Esophagus mucosa (tissue), 1 donor: ENCODE data around the gene PSMF1. TPM values are rescaled to one million over a fixed set of nuclear protein-coding genes. Genes with fewer than 3 reads are reported as not detected.
"Not testable (repeated sequence)": the region's sequence is repeated elsewhere in the genome, so short reads cannot be mapped to it uniquely, and the experiment has no call there.

Source experiments
- ATAC-seq: fragments of 200-7000 bp; cut with Tn5 transposase; one replicate; pipeline ENCODE4 v1.9.1; 2020
- total RNA-seq: library from RNA; stranded (reverse); gene quantifications from one replicate; pipeline ENCODE4 v1.2.4, GENCODE V29; 2023
- donor health status: DM: yes; HTN: yes; CAD: no.

Gene PSMF1
- total RNA-seq, 1 donor from 2014 or later, result 98.5 TPM

DNA sequence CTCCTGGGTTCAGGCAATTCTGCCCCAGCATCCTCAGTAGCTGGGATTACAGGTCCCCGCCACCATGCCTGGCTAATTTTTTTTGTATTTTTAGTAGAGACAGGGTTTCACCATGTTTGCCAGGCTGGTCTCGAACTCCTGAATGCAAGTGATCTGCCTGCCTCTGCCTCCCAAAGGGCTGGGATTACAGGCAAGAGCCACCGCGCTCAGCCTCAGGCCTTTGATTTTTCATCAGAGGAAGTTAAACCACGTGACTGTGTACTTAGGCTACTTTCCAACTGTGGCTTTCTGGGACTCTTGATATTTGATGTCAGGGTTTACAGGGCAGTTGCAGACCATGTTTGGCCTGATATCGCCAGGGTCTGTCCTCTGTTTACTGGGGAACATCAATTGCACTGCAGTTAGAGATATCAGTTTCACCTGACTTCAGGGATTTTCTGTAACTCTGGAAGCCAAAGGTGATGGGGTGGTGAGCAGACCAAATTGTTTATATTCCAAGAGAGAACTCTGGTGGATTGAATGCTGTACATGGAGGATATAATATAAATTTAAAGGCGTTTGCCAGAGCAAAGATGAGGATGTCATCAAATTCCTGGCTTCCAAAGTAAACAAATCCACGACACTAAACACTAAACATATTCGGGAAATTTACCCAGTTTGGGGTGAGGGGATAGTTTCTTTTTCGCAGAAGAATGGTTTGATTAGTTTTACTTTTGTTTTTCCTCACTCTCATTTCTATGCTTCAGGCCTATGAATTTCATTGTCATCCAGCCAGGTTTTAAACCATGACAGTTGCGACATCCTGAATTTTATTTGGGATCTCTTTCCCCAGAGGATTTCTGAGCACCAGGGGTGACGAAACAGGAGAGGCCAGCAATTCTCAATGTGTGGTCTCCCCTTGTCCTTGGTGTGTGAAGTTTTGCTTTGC is 4.2 kb downstream of the PSMF1 start:
- no peak for ATAC-seq

DNA sequence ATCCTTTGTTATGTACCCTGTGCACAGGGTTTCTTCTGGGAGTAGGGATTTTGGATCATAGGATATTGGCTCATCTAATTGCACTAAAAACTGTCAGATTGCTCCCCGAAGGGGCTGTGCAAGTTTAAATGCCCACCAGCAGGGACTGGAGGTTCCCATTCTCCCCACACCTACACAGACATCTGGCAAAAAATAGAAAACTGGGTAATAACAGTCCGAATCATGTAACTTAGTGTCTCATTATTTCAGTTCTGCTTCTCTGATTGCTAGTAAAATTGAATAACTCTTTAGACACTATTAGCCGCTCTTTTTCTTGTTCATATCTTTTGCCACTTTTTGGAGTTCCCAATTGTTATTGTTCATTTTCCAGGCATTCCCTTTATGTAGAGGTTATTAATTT is 5.3 kb downstream of the PSMF1 start:
- no peak for ATAC-seq

DNA sequence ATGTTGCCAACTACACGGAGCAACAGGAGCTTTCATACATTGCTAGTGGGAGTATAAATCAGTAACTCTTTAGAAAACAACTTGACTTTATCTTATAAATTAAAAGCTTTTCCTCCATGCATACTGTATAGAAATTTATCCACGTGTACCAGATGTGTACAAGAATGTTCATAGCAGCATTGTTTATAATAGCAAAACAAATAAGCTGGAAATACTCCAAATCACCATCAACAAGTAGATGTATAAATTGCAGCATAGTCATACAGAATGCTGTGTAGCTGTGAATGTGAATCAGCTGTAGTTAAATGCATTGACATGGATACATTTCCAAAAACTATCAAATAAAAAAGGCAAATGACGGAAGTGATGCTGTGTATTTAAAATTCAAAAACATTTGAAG is 6.0 kb downstream of the PSMF1 start:
- no peak for ATAC-seq

DNA sequence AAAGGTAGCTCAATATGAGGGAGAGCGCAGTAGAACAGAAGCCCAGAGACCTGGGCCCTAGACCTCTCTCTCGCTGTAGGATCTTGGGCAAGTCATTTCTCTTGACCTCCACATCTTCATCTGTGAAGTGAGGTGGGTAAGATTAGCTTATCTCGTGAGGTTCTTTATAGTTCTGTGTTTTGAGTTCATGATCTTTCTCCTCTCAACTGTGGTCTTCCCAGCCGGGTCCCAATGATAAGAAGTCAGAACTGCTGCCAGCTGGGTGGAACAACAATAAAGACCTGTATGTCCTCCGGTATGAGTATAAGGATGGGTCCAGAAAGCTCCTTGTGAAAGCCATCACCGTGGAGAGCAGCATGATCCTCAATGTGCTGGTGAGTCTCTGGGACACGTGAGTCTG is 6.9 kb downstream of the PSMF1 start:
- ATAC-seq, result no peak

DNA sequence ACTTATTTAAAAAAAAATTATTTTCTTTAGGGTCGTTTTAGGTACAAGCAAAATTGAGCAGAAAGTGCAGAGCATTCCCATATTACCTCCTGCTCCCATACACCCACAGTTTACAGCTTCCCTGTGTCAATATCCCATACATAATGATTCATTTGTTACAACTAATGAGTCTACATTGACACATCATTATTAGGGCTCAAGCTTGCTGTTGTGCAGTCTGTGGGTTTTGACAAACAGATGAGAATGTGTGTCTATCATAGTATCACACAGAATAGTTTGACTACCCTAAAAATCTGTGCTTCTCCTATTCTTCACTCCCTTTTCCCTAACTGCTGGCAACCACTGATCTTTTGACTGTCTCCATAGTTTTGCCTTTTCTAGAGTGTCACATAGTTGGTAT is 9.4 kb downstream of the PSMF1 start:
- no peak for ATAC-seq

DNA sequence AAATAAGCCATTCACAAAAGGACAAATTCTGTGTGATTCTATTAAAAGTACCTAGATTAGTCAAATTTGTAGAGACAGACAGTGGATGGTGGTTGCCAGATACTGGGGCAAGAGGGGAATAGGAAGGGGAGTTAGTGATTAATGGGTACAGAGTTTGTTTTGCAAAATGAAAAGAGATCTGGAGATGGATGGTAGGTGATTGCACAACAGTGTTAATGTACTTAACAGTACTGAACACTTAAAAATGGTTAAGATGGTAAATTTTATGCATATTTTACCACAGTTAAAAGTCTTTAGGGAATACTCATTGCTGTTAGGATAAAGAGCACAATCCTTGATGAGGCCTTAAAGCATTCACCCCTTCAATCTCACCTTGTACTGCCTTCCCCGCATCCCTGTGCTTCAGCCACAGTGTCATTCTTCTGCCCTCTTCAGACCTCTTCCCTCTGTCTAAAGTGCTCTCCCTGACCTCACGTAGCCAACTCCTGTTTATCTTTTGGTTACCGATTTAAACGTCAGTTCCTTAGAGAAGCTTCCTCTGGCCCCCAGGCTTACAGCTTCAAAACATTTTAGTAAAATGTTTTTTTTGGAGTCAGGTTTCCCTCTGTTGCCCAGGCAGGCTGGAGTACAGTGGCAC is 11.8 kb downstream of the PSMF1 start:
- ATAC-seq, result no peak

DNA sequence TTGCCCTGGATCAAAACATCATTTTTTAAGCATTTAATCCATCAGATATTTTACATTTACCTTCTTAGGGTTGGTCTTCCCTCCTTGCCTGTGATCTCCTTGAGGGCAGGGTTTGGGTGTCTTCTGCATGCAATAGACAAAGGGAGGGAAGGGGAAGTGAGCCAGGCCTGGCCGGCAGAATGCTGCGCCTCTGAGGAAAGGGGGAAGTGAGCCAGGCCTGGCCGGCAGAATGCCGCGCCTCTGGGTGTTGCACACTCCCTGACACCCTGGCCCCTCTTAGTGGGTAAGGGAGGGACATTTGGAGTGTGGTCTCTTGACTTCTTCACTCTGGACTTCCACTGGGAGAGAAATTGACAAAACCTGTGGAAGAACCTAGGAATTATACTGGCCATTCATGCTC is 12.4 kb downstream of the PSMF1 start:
- ATAC-seq, result no peak

DNA sequence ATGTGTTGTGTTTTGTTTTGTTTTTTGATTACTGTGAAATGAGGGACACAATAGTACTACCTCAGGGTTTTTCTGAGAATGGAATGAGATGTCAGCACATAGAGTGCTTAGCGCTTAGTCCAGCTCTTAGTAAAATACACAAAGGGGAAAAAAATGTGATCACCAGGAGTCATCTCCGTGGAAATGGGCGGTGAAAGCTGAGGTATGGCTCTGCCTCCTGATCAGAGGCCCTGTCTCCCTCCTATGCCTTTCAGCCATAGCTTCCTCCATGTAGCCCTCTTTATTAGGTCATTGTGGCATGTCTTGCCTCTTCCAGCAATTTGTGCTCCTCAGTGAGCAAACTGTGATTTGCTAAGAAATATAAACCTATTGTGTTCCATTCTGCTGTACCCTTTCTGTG is 13.0 kb downstream of the PSMF1 start:
- ATAC-seq, result no peak

DNA sequence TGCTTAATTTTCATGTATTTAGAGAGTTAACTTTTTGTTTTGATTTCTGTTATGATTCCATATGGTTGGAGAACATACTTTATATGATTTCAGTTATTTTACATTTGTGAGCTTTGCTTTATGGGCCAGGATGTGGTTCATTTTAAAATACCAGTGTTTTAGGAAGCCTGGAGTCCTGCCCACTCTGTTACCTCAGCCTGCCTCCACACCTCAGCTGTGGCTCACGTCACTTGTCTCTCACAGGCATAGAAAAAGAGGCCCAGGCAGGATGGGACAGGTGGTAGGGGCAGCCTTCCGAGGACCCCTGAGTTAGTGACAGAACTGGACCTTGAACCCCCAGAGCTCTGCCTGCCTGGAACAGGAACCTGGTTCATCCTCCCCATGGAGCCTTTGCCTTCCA is 16.0 kb downstream of the PSMF1 start:
- ATAC-seq, result no peak

DNA sequence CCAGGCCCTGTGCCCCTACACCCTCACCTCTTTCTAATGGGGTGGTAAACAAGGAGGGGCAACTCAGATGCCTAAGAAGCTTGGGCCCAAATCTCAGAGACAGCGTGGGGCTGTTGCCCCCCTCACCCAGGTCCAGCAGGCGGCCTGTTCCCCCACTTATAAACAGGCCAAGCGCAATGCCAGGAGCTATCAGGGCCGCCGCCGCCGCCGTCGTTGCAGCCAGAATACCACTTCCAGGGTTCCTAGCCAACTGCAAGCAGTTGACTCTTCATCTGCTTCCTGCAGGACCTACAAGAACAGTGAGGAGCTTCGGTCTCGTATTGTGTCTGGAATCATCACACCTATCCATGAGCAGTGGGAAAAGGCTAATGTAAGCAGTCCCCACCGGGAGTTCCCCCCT is 16.4 kb downstream of the PSMF1 start:
- ATAC-seq, result no peak

DNA sequence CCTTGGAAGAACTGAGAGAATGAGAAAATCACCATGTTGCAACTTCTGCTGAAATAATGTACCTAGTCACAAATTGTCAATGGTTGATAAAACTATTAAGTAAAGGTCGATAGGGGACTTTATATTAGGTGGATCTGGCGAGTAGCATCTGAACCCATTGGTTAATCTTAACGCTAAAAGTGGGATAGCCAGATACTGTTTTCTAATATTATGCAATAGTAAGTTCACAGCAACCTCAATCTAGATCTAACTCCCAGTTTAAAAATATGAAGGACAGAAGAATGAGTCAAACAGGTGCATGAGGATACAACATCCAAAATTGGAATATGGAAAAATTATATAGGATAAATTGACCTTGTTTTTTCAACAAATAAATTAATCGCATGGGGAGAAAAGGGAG is 18.8 kb downstream of the PSMF1 start:
- ATAC-seq, result no peak

DNA sequence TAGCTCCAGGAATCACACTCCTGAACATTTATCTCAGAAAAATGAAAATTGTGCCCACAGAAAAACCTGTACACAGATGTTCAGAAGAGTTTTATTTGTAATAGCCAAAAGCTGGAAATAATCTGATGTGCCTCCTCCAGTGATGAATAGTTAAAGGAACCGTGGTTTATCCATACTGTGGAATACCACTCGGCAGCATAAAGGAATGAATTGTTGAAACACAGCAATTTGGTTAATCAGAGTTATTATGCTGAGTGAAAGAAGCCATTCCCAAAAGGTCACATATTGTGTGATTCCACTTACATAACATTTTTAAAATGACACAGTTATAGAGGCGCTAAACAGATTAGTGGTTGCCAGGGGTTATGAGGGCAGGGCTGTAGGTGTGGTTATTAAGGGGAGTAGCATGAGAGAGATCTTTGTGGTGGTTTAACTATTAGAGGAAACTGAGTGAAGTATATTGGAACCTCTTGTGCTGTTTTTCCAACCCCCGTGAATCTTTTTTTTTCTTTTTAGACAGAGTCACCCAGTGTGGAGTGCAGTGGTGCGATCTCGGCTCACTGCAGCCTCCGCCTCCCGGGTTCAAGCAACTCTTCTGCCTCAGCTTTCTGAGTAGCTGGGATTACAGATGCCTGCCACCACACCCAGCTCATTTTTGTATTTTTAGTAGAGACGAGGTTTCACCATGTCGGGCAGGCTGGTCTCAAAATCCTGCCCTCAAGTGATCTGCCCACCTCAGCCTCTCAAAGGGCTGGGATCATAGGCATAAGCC is 26.2 kb downstream of the PSMF1 start:
- peak; percentile 37 for ATAC-seq

DNA sequence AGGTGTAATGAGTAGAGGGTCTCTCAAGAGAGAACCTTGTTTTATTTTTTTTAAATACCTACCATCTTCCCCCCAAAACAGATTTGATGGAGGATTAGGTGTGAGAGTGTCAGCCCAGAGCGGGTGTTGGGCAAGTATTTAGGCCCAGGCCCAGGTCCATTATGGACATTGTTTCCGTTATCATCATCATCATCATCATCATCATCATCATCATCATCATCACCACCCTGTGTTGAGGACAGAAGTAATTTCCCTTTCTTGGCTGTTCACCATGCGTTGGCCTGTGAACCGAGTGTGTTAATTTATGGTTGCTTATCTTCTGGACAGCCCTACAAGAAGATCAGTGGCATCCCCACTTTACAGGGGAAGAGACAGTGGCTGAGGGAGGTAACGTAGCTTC is 28.6 kb downstream of the PSMF1 start:
- ATAC-seq, result no peak

DNA sequence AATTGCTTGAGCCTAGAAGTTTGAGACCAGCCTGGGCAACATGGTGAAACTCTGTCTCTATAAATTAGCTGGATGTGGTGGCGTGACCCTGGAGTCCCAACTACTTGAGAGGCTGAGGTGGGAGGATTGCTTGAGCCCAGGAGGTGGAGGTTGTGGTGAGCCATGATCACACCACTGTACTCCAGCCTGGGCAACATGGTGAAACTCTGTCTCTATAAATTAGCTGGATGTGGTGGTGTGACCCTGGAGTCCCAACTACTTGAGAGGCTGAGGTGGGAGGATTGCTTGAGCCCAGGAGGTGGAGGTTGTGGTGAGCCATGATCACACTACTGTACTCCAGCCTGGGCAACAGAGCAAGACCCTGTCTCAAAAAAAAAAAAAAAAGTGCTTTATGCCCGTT is 31.4 kb downstream of the PSMF1 start:
- not testable (repeated sequence) for ATAC-seq

DNA sequence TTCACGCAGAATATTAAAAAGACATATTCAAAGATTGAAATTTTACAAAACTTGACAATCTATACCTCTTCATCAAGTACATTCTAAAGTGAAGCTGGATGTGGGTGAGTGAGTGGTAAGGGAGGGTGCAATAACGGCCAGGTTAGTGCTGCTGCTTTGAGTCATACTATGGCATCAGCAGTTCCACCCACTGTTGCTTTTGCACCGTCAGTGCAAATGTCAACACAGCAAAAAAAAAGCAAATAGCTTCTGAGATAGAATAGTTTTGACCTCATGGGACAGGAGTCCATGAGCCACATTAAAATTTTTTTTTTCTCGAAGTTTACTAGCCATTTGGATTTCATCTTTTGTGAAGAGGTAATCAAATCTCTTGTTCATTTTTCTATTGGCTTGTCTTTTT is 31.8 kb downstream of the PSMF1 start:
- ATAC-seq, result peak; percentile 82

DNA sequence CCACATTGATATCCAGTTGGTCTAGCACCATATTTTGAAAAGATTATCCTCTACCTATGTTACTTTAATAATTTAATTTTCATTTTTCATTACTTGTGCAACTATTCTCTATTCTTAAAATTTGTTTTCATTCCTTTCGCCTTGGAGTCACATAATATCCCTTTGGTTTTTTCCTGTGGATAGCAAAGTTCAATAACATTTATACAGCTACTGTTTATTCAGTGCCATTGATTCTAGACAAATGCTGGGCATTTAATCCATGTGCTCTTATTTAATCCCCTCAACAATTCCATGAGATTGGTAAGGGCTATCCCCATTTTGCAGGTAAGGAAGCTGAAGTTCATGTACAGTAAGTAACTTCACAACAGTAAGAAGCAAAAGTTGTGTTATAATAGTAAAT is 32.6 kb downstream of the PSMF1 start:
- ATAC-seq, result no peak

DNA sequence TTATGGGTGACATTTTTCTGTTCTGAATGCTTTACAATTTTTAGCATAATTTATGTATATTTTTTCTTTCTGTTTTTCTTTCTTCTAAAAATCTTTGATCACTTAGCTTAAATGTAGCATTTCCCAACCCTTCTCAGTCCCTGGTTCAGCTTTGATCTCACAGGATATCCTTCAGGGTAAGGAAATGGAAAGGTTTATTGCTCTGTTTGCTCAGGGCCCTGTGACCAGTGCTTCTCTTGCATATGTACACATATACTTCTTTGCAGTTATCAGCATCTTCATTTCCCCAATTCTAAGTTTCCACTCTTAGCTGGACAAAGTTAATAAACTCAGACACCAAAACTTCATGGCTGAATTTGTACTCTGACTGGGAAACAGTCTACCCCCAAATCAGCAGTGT is 35.8 kb downstream of the PSMF1 start:
- ATAC-seq, result no peak

DNA sequence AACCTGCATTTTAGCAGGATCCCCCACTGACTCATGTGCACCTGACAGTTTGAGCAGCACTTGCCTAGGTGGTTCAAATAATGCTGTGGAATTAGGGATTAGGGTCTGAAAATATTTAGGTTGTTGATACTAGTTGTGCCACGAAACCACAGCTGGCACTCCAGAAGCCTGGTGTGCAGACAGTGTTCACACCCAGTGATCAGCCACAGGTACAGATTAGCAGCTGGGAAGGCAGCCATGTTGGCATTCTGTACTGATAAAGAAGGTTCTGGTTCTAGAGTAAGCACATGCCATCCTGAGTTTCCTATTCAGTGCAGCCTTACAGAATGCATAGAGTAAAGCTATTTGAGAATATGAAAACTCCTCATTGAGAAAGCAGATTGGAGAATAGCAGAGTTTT is 36.3 kb downstream of the PSMF1 start:
- no peak for ATAC-seq

DNA sequence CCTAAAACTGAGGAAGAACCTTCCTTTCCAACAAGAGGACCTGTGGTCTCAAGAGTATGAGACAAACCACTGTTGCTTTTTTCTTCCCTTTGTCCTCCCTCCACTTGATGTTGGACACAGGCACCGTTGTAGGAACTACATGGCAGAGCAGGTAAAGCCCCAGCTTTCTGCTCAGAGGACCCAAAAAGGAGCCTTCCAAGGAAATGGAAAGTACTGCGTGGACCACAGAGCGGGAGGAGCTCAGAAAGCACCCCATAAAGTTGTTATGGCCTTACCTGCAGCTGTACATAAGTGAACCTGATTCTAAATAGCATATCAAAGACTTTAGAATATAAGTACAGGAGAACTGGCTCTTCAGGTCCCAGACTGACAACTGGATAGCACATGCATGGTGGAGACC is 36.9 kb downstream of the PSMF1 start:
- ATAC-seq, result no peak

DNA sequence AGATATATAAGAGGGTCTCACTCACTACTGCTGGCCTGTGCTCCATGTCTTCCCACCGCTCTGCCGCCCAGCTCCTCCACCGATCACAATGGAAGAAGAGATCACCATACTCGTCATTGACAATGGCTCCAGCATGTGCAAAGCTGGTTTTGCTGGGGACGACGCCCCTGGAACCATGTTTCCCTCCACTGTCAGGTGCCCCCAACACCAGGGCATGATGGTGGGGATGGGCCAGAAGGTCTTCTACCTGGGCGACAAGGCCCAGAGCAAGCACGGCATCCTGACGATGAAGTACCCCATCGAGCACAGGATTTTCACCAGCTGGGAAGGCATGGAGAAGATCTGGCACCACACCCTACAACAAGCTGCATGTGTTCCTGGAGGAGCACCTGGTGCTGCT is 42.1 kb downstream of the PSMF1 start:
- ATAC-seq, result no peak

DNA sequence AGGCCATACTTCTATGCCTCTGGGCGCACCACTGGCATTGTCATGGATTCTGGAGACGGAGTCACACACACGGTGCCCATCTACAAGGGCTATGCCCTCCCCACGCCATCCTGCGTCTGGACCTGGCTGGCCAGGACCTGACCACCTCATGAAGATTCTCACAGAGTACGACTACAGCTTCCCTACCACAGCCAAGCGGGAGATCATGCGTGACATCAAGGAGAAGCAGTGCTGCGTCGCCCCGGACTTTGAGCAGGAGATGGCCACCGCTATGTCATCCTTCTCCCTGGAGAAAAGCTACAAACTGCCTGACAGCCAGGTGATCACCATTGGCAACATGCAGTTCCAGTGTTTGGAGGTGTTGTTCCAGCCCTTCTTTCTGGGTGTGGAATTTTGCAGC is 42.6 kb downstream of the PSMF1 start:
- no peak for ATAC-seq

DNA sequence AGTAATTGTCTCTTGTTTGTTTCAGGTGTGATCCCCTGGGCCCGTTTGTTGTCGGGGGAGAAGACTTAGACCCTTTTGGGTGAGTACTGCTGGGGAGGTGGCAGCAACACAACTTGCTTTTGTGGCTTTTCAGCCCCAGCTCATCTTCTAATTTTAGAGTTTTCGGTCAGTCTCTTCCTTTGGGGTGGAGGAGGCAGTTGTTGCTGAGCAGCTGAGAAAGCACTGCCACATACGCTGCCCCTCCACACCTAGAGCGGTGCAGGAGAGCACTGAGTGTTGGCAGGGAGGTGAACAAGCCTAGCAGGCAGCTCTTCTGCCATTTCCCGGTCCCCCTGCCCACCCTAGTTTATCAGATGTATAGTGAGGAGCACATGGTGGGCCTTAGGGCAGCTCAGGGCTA is 44.7 kb downstream of the PSMF1 start:
- ATAC-seq, result no peak

DNA sequence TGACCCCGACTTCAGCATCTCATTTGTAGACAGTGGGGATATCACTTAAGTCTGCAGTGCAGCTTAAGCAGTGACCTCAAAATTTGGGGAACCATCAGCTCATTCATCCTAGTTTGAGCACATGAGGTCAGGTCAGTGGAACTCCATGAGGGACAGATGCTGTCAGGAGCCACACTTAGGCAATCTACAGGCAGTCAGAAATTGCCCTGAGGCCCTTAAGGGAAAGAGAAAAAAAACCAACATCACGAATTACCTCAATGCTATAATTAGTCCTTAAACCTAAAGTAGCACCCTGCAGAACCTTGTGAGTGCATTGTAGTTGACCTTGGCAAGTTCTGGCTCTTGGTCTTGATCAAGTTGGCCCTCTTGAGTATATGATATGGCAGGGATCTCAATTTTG is 45.3 kb downstream of the PSMF1 start:
- ATAC-seq, result no peak

DNA sequence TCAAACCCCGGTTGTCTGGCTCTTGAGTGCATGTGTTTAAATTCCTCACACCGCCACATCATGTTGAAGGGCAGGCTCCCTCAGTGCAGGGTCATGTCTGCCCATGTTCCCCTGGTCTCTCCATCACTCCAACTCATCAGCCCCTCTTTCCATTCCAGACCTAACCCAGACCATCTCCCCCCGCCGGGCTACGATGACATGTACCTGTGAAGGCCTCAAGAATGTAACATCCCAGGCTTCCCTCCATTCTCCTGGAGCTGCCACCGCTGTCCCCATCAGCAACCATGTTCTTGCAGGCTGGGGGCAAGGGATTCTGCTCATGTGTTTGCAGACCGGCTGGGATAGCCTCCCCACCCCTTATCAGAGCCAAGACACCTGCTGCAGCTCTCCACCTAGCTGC is 46.5 kb downstream of the PSMF1 start:
- ATAC-seq, result no peak
